Calu3 (cell line): Measurements from ENCODE around the gene MAD1L1. TPM values are rescaled to one million over a fixed set of nuclear protein-coding genes. Genes with fewer than 3 reads are reported as not detected.

ENCODE experiments used
- BruUV-seq: library from RNA; stranded (reverse); fragments of 400-500 nt; replicated peaks from 2 replicates; lab custom pipeline; 2021; lab: Mats Ljungman, UMichigan
- CTCF ChIA-PET: fragments of 300-600 bp; sonication (Branson Sonifier 250); formaldehyde crosslinking; loops from one replicate; lab custom pipeline; 2022; ENCODE audit warnings: antibody characterized with exemption; lab: Charles Lee
- DNase-seq: peaks from one replicate; pipeline ENCODE4 v3.0.0; 2022
- H3K27ac Mint-ChIP-seq: one replicate; pipeline ENCODE4 v1.8.0; 2022; ENCODE audit warnings: mixed read lengths; ENCODE audit not compliant: unreplicated experiment
- H3K27me3 Mint-ChIP-seq: one replicate; pipeline ENCODE4 v1.8.0; 2022; ENCODE audit warnings: mixed read lengths; ENCODE audit not compliant: unreplicated experiment
- H3K36me3 Mint-ChIP-seq: one replicate; pipeline ENCODE4 v1.8.0; 2022; ENCODE audit warnings: mild to moderate bottlenecking, moderate library complexity, mixed read lengths; ENCODE audit not compliant: insufficient read depth, unreplicated experiment
- H3K4me1 Mint-ChIP-seq: one replicate; pipeline ENCODE4 v1.8.0; 2022; ENCODE audit warnings: mild to moderate bottlenecking, low read depth, mixed read lengths; ENCODE audit not compliant: unreplicated experiment
- H3K4me3 Mint-ChIP-seq: one replicate; pipeline ENCODE4 v1.8.0; 2022; ENCODE audit warnings: mild to moderate bottlenecking, low read depth, moderate library complexity, mixed read lengths; ENCODE audit not compliant: unreplicated experiment
- H3K9me3 Mint-ChIP-seq: one replicate; pipeline ENCODE4 v1.8.0; 2022; ENCODE audit warnings: low read depth, mixed read lengths; ENCODE audit not compliant: unreplicated experiment
- CTCF ChIP-seq: fragments of 200-600 bp; IDR thresholded peaks from one replicate; pipeline ENCODE4 v1.8.0; 2022; ENCODE audit warnings: antibody characterized with exemption; ENCODE audit not compliant: unreplicated experiment
- intact Hi-C: fragments of 100-400 bp; cut with micrococcal nuclease; formaldehyde crosslinking; loops from one replicate; pipeline ENCODE4 v1.10.0; 2022; ENCODE audit not compliant: unreplicated experiment
- total RNA-seq: library from RNA; stranded (reverse); gene quantifications from 2 replicates; pipeline ENCODE4 v1.2.3, GENCODE V29; 2022

The MAD1L1 gene
- total RNA-seq, 1 experiment from 2014 or later = 86.0 TPM

GRCh38 chr7:1798191-1798590 lies 434.6 kb downstream of the MAD1L1 start:
- BruUV-seq = no TSS peak
- no peaks in the 10 kb centered on the region for H3K4me1 Mint-ChIP-seq
- no peaks in the 10 kb centered on the region for H3K36me3 Mint-ChIP-seq
- TF ChIP-seq CTCF = no peak
- peaks cover 66% of the 10 kb centered on the region for H3K27me3 Mint-ChIP-seq
- H3K4me3 Mint-ChIP-seq = no peak overlapping the region
- DNase-seq = no peak
- CTCF ChIA-PET = no interaction called here
- peaks cover 10% of the 10 kb centered on the region for H3K9me3 Mint-ChIP-seq
- H3K27ac Mint-ChIP-seq = no peak overlapping the region
- intact Hi-C loops = no loop called here

- BruUV-seq = no TSS peak
- TF ChIP-seq CTCF = no peak
- no peaks in the 10 kb centered on the region for H3K36me3 Mint-ChIP-seq
- H3K4me3 Mint-ChIP-seq = no peak overlapping the region
- H3K9me3 Mint-ChIP-seq = peaks cover 6% of the 10 kb centered on the region
- no peak for DNase-seq
- intact Hi-C loops = no loop called here
- H3K27me3 Mint-ChIP-seq = peaks cover 41% of the 10 kb centered on the region
- no peaks in the 10 kb centered on the region for H3K4me1 Mint-ChIP-seq
- CTCF ChIA-PET = interaction anchor here (0.7 to 1.1 kb wide), 3 partner anchors 9 to 183 kb away, joined by 3 to 5 read pairs (median 3); no protein-coding TSS in a partner anchor
- H3K27ac Mint-ChIP-seq = no peak overlapping the region
Observed at GRCh38 chr7:1794888-1795542, 437.7 kb downstream of the MAD1L1 start.

DNA sequence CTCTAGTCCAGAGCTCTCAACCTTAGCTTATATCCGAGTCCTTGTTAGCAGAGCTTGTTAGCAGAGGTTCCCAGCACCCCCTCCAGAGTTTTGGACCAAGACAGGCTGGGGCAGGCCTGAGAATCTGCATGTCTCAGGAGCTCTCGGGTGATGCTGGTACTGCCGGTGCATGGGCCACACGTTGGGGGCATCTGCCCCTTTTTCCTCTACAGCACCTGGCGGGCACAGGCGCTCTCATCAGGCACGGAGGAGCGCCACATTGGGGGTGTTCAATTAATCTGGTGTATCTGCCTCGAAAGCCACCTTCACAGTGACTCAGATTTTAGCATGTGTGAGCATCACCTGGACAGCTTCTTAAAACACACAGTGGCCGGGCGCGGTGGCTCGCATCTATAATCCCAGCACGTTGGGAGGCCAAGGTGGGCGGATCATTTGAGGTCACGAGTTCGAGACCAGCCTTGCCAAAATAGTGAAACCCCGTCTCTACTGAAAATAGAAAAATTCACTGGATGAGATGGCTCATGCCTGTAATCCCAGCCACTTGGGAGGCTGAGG lies 445.0 kb downstream of the MAD1L1 start:
- H3K36me3 Mint-ChIP-seq = no peaks in the 10 kb centered on the region
- no peaks in the 10 kb centered on the region for H3K4me1 Mint-ChIP-seq
- TF ChIP-seq CTCF = no peak
- H3K9me3 Mint-ChIP-seq = peaks cover 4% of the 10 kb centered on the region
- H3K27me3 Mint-ChIP-seq = peaks cover 52% of the 10 kb centered on the region
- intact Hi-C loops = no loop called here
- no peak overlapping the region for H3K27ac Mint-ChIP-seq
- no peak overlapping the region for H3K4me3 Mint-ChIP-seq
- CTCF ChIA-PET = no interaction called here
- no TSS peak for BruUV-seq
- no peak for DNase-seq

DNA sequence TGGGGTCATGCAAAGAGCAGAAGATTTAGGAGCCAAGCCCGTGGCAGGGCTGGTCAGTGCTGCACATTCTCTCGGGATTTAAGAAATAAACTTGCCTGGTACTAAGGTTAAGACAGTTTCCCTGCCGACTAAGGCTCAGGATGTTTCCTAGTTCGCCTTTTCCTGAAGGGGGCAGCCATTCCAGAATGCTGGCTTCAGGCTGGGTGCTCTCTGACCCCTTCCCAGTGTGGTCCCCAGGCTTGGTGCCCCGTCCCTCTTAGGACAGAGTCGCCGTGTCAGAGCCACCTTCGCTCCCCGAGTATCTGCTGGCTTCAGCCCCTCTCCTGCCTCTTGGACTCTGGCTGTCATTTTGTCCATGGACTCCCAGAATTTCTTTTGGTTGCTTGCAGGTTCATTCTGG lies 445.5 kb downstream of the MAD1L1 start:
- BruUV-seq = no TSS peak
- Mint-ChIP-seq H3K27me3 (peaks cover 57% of the 10 kb centered on the region), H3K27ac (no peak overlapping the region), H3K36me3 (no peaks in the 10 kb centered on the region), H3K4me1 (no peaks in the 10 kb centered on the region), H3K9me3 (peaks cover 4% of the 10 kb centered on the region), H3K4me3 (no peak overlapping the region)
- DNase-seq = no peak
- CTCF ChIA-PET = no interaction called here
- no peak for TF ChIP-seq CTCF
- intact Hi-C loops = no loop called here
